ENCODE data around the gene THAP8. TPM values are rescaled to one million over a fixed set of nuclear protein-coding genes. Genes with fewer than 3 reads are reported as not detected.
"Not testable (repeated sequence)": the region's sequence is repeated elsewhere in the genome, so short reads cannot be mapped to it uniquely, and the experiment has no call there.

Gene THAP8
- polyA plus RNA-seq, 5 donors = 4.2 to 9.0 (median 6.6) TPM

DNA sequence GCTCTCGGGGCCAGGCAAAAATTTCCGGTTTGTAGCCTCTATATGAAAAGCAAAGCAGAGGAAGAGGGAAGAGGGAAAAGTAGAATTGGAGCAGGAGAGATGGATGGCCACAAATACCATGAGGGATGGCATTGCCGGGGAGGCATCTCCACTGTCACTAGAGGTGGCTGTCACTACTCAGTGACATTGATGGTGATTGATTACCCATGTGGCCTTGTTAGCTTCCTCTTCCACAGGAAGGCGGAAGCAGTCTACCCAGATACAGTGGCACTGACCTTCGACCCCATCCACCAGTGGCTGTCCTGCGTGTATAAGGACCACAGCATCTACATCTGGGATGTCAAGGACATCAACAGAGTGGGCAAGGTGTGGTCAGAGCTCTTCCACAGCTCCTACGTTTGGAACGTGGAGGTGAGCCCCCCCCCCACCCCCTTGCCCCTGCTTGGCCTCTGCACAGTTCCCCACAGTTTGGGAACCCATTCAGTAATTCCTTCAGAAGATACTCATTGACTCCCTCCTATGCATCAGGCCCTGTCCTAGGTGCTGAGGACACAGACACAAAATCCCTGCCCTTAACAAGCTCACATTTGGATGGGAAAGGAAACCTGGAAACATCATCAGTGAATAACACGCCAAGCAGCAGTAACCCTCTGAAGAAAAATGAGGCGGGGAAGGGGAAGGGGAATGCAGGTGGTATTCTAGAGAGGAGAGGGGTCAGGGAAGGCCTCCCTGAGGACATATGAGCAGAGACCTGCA lies 19.2 kb upstream of the THAP8 start:
- no peak for DNase-seq

- DNase-seq = no peak
Observed at GRCh38 chr19:36072081-36072480, 18.0 kb upstream of the THAP8 start.

DNA sequence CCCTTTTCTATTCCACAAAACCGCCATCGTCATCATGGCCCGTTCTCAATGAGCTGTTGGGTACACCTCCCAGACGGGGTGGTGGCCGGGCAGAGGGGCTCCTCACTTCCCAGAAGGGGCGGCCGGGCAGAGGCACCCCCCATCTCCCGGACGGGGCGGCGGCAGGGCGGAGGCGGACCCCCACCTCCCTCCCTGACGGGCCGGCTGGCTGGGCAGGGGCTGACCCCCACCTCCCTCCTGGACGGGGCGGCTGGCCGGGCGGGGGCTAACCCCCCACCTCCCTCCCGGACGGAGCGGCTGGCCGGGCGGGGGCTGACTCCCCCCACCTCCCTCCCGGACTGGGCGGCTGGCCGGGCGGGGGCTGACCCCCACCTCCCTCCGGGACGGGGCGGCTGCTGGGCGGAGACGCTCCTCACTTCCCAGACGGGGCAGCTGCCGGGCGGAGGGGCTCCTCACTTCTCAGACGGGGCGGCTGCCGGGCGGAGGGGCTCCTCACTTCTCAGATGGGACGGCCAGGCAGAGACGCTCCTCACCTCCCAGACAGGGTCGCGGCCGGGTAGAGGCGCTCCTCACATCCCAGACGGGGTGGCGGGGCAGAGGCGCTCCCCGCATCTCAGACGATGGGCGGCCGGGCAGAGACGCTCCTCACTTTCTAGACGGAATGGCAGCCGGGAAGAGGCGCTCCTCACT lies 14.9 kb upstream of the THAP8 start:
- DNase-seq = not testable (repeated sequence)

DNA sequence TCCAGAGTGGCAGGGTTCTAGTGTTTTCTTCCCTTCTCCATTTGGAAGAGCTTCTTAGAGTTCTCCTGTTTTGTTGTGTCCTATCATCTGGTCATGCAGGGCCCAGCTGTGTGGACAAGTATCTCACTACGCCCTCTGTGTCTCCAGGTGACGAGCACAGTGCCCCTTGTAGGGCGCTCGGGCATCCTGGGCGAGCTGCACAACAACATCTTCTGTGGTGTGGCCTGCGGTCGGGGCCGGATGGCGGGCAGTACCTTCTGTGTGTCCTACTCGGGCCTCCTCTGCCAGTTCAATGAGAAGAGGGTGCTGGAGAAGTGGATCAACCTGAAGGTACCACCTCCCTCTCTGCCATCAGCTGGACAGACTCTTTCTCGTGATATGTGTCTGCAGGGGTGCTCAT lies 13.6 kb upstream of the THAP8 start:
- DNase-seq = no peak

DNA sequence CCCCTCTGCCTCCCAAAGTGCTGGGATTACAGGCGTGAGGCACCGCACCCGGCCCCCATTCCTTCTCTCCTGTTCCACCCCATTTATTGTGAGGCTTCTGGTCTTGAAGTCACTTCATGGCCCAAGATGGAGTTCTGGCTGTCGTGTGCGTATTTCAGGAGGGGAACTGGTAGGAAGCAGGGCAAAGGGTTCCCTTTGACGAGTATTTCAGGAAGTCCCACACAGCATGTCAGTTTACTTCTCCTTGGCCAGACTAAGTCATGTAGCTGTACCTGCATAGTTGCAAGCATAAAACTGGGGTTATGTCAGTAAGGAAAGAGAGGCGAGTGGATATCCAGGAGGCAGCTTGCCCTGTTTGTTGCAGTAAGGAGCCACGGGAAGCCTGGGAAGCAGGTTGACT lies 10.7 kb upstream of the THAP8 start:
- DNase-seq = no peak

- DNase-seq = no peak
Observed at GRCh38 chr19:36061367-36061766, 7.3 kb upstream of the THAP8 start.

DNA sequence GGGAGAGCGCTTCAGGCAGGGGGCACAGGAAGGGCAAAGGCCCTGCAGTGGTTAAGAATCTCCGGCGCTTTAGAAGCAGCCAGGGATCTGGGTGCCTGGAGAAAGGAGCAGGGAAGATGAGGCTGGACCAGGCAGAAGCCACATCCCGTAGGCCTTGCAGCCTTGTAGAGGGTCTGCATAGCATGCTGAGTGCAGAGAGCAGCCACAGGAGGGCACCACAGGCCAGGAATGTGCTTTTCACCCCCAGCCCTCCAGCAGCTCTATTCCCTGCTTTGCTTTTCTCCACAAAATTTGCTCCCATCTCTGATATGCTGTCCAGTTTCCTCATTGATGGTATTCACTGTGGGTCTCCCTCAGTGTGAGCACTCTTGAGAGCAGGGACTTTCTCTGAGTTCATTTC lies 6.3 kb upstream of the THAP8 start:
- no peak for DNase-seq

GRCh38 chr19:36059180-36059910 lies 5.3 kb upstream of the THAP8 start:
- no peak for DNase-seq

DNA sequence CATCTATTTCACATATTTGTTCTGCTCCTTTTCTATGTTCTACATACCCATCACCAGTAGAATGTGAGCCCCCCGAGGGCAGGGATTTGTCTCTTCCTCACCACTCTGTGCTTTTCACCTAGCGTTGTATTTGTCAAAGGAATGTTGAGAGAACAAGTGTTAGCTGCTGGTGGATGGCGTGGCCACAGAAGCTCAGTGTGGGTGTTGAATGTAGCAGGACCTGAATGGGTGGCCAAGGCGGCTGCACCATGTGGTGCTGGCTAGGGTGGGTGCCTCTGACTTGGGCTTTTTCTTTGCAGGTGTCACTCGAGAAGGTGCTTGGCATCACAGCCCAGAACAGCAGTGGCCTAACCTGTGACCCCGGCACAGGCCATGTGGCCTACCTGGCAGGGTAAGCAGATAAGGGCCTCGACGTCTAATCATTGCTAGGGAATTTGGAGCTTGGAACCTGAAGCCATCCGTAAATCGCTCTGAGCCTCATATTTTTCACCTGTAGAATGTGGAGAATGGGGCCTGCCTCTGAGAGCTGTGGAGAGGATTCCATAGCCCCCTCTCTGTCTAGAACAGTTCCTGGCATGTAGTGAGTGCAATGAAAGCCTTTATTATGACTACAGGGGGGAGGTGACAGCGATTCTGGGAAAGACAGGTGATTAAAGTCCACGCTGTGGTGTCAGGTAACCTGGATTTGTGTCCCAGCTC lies 4.5 kb upstream of the THAP8 start:
- DNase-seq = no peak

DNA sequence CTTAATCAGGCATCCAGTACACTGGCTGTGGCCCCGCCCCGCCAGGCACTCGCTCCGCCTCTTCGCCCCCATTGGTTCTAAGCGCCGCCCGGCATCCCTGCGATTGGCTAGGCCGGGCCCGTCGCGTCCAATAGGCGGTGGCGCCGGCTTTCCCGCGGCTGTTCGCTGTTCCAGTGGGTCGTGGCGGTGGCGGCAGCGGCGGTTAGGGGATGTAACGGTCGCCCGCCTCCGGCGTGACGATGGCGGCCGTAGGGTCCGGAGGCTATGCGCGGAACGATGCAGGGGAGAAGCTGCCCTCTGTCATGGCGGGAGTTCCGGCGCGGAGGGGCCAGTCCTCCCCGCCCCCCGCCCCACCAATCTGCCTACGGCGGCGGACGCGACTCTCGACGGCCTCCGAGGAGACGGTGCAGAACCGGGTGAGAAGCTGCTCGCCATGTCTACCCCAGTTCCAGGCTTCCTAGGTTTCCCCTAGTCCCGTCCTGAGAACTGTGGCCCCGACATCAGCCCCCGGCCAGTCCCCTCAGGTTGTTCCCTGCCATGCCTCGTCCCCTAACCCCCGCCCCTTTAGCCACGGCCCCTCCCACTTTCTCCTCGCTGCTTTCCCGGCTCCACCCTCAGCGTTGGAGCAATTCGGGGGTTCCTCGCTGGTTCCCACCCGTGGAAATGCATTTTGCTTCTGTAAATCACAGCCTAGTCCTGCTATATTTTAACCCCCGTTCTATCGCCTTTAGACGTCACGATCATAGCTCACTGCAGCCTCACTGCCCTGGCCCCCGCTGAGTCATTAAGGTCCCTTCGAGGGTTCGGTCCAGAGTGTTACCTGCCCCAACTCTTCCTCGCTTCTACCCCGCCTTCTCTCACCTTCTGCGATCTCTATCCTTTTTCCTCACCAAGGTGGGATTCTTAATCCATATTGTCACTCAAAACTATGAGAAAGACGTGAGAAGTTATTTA lies 925 bp upstream of the THAP8 start, which contains the start of gene WDR62:
TSS of gene WDR62 (plus strand) at position 165 of the 954 bp plus-strand sequence. CDS start at position 240, 75 bp downstream.
- no peak for DNase-seq

- no peak for DNase-seq
Observed at GRCh38 chr19:36051637-36052036, 2.4 kb downstream of the THAP8 start.

DNA sequence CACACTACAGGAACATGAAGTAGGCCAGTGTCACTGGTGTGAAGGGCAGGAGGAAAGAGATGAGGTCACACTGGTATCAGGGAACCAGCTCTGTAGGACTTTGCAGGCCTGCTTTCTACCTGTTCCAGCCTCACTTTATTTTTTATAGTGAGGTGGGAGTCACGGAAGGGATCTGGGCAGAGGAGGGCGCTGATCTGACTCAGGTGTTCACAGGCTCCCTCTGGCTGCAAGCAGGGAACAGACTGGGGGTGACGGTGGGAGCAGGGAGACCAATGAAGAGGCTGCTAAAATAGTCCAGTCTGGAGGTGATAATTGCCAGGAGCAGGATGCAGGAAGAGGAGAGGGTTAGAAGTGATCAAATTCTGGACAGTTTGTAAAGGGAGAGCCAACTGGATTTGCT lies 2.8 kb downstream of the THAP8 start:
- no peak for DNase-seq

DNA sequence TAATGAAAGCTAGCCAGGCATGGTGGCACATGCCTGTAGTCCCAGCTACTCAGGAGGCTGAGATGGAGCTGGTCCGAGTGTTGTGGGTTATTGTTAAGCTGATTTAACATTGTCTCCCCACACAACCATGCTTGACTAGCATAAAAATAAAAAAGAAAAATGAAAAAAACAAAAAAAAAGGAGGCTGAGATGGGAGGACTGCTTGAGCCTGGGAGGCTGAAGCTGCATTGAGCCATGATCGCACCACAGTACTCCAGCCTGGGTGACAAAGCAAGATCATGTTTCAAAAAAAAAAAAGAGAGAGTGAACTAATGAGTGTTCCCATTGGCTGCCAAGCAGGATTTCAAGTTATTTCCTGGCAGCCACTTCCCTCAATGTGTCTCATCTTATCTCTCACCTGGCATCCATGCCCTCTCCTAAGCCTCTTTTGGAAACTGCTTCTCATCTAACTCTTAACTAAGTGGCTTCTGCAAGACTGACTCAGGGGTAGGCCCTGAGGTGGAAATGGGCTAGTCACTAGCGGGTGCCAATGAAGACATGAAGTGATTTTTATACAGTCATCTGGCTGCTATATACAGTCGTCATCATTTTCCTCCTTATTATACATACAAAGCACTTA lies 4.9 kb downstream of the THAP8 start:
- DNase-seq = no peak

- no peak for DNase-seq
Observed at GRCh38 chr19:36047835-36048234, 6.2 kb downstream of the THAP8 start.

- DNase-seq = no peak
Observed at GRCh38 chr19:36046443-36047050, 7.5 kb downstream of the THAP8 start.

- DNase-seq = no peak
Observed at GRCh38 chr19:36043952-36044351, 10.1 kb downstream of the THAP8 start.

- DNase-seq = peak in 1 of 2 donors; percentile 13
Observed at GRCh38 chr19:36041831-36042230, 12.3 kb downstream of the THAP8 start.

DNA sequence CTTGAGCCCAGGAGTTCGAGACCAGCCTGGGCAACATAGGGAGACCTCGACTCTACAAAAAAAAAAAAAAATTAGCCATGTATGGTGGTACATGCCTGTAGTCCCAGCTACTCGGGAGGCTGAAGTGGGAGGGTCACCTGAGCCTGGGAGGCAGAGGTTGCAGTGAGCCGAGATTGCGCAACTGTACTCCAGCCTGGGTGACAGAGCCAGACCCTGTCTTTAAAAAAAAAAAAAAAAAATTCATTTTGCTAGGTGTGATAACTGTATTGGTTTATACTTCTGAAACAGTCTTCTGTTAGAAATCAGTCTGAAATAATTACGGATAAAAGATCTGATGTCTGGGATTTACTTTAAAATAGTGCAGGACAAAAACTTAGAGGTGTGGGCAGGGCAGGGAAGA lies 13.0 kb downstream of the THAP8 start:
- DNase-seq = not testable (repeated sequence)

GRCh38 chr19:36040495-36040894 lies 13.6 kb downstream of the THAP8 start:
- DNase-seq = no peak
